HepG2 (cell line): Measurements from ENCODE around the gene MBD3L3. TPM values are rescaled to one million over a fixed set of nuclear protein-coding genes. Genes with fewer than 3 reads are reported as not detected.

Source experiments
- ARNT ChIP-seq: fragments of 450-650 bp; IDR thresholded peaks from 2 replicates; pipeline ENCODE4 v1.6.1; 2017
- ATAD3A ChIP-seq: sonication (generic); formaldehyde crosslinking; IDR thresholded peaks from 2 replicates; pipeline ENCODE4 v1.4.0; 2020; ENCODE audit warnings: missing genetic modification reagents
- CBFB ChIP-seq: sonication (generic); formaldehyde crosslinking; IDR thresholded peaks from 2 replicates; pipeline ENCODE4 v1.4.0; 2020; ENCODE audit warnings: missing genetic modification reagents
- CC2D1A ChIP-seq: sonication (generic); formaldehyde crosslinking; IDR thresholded peaks from 2 replicates; pipeline ENCODE4 v1.8.1; 2023; ENCODE audit warnings: mild to moderate bottlenecking, missing genetic modification reagents
- CENPX ChIP-seq: sonication (generic); formaldehyde crosslinking; IDR thresholded peaks from 2 replicates; pipeline ENCODE4 v1.9.0; 2021; ENCODE audit warnings: mild to moderate bottlenecking, missing genetic modification reagents, moderate library complexity
- DR1 ChIP-seq: sonication (generic); formaldehyde crosslinking; IDR thresholded peaks from 2 replicates; pipeline ENCODE4 v1.8.0; 2021; ENCODE audit warnings: mild to moderate bottlenecking, missing genetic modification reagents, inconsistent platforms
- NR1H2 ChIP-seq: sonication (generic); formaldehyde crosslinking; IDR thresholded peaks from 2 replicates; pipeline ENCODE4 v1.8.1; 2022; ENCODE audit warnings: low read depth, missing genetic modification reagents, borderline replicate concordance
- ONECUT2 ChIP-seq: sonication (generic); formaldehyde crosslinking; IDR thresholded peaks from 2 replicates; pipeline ENCODE4 v1.4.0; 2020; ENCODE audit warnings: missing genetic modification reagents
- PHF20 ChIP-seq: sonication (generic); formaldehyde crosslinking; IDR thresholded peaks from 2 replicates; pipeline ENCODE4 v1.5.0; 2020; ENCODE audit warnings: mild to moderate bottlenecking, missing genetic modification reagents
- SIN3B ChIP-seq: fragments of 150-350 bp; IDR thresholded peaks from 2 replicates; pipeline ENCODE4 v1.6.1; 2014; ENCODE audit warnings: low read length
- SKI ChIP-seq: fragments of 450-650 bp; IDR thresholded peaks from one replicate; pipeline ENCODE4 v1.6.1; 2018; ENCODE audit warnings: mild to moderate bottlenecking; ENCODE audit not compliant: partially characterized antibody
- ZKSCAN8 ChIP-seq: IDR thresholded peaks from 2 replicates; pipeline ENCODE4 v1.6.1; 2016; ENCODE audit warnings: borderline replicate concordance, missing genetic modification reagents, missing compliant biosample characterization
- ZMAT3 ChIP-seq: sonication (generic); formaldehyde crosslinking; conservative IDR thresholded peaks from 2 replicates; pipeline ENCODE4 v1.7.0; 2021; ENCODE audit warnings: missing genetic modification reagents
- ZNF20 ChIP-seq: sonication (generic); formaldehyde crosslinking; IDR thresholded peaks from 2 replicates; pipeline ENCODE4 v1.4.0; 2020; ENCODE audit warnings: mild to moderate bottlenecking, moderate library complexity, missing genetic modification reagents
- ZNF256 ChIP-seq: sonication (generic); formaldehyde crosslinking; conservative IDR thresholded peaks from 2 replicates; pipeline ENCODE4 v1.4.0; 2020; ENCODE audit warnings: missing genetic modification reagents
- ZNF446 ChIP-seq: sonication (generic); formaldehyde crosslinking; IDR thresholded peaks from 2 replicates; pipeline ENCODE4 v1.5.0; 2020; ENCODE audit warnings: mild to moderate bottlenecking, missing genetic modification reagents
- ZNF598 ChIP-seq: sonication (generic); formaldehyde crosslinking; IDR thresholded peaks from 2 replicates; pipeline ENCODE4 v1.5.1; 2020; ENCODE audit warnings: mild to moderate bottlenecking, missing genetic modification reagents, borderline replicate concordance
- ZNF674 ChIP-seq: sonication (generic); formaldehyde crosslinking; IDR thresholded peaks from 2 replicates; pipeline ENCODE4 v1.5.0; 2020; ENCODE audit warnings: low read depth, mild to moderate bottlenecking, missing genetic modification reagents
- ZNF737 ChIP-seq: sonication (generic); formaldehyde crosslinking; IDR thresholded peaks from 2 replicates; pipeline ENCODE4 v1.5.0; 2020; ENCODE audit warnings: missing genetic modification reagents, mild to moderate bottlenecking, borderline replicate concordance
- polyA plus RNA-seq, 8 experiments: library from polyadenylated mRNA; depleted of rRNA in 3 of 8; stranded (reverse) in 7 of 8; unstranded in 1 of 8; fragments of >200 nt; fragmentation: Illumina TruSeq in 4 of 8; extraction: Trizol in 4 of 8; gene quantifications; 2 replicates each; pipeline versions ENCODE4 v1.2.1 to v1.2.3, GENCODE V29; 2011 to 2016; ENCODE audit warnings: low read depth in 4 of 8, missing spikeins in 1 of 8, mixed read lengths in 1 of 8; ENCODE audit not compliant: insufficient read depth in 1 of 8
- total RNA-seq, 5 experiments: library from RNA; depleted of rRNA; stranded (reverse); fragments of >200 nt; fragmentation: Illumina TruSeq; extraction: Trizol; gene quantifications; 2 replicates each; pipeline ENCODE4 v1.2.3, GENCODE V29; 2016; ENCODE audit warnings: low read depth in 1 of 5
- TF ChIP-seq, protein P1 (sequence below), 2 experiments: sonication (generic) in 1 of 2; formaldehyde crosslinking in 1 of 2; IDR thresholded peaks; 2 replicates each; pipeline versions ENCODE4 v1.6.1 to v1.9.0; 2014 to 2022; ENCODE audit warnings: antibody characterized with exemption in 1 of 2, borderline replicate concordance in 1 of 2, inconsistent platforms in 1 of 2, low read depth in 1 of 2, missing genetic modification reagents in 1 of 2
- TF ChIP-seq, protein P2 (sequence below): sonication (generic); formaldehyde crosslinking; IDR thresholded peaks from 2 replicates; pipeline ENCODE4 v1.5.1; 2020; ENCODE audit warnings: missing genetic modification reagents, mild to moderate bottlenecking, borderline replicate concordance
- TF ChIP-seq, protein P3 (sequence below): sonication (generic); formaldehyde crosslinking; IDR thresholded peaks from 2 replicates; pipeline ENCODE4 v1.8.0; 2022; ENCODE audit warnings: mild to moderate bottlenecking, missing genetic modification reagents; ENCODE audit not compliant: insufficient replicate concordance

The MBD3L3 gene
- total and polyA plus RNA-seq, 2 of the 13 experiments (the other 11 are each of a cell fraction or from before 2014, with no cell fraction given): not detected

DNA sequence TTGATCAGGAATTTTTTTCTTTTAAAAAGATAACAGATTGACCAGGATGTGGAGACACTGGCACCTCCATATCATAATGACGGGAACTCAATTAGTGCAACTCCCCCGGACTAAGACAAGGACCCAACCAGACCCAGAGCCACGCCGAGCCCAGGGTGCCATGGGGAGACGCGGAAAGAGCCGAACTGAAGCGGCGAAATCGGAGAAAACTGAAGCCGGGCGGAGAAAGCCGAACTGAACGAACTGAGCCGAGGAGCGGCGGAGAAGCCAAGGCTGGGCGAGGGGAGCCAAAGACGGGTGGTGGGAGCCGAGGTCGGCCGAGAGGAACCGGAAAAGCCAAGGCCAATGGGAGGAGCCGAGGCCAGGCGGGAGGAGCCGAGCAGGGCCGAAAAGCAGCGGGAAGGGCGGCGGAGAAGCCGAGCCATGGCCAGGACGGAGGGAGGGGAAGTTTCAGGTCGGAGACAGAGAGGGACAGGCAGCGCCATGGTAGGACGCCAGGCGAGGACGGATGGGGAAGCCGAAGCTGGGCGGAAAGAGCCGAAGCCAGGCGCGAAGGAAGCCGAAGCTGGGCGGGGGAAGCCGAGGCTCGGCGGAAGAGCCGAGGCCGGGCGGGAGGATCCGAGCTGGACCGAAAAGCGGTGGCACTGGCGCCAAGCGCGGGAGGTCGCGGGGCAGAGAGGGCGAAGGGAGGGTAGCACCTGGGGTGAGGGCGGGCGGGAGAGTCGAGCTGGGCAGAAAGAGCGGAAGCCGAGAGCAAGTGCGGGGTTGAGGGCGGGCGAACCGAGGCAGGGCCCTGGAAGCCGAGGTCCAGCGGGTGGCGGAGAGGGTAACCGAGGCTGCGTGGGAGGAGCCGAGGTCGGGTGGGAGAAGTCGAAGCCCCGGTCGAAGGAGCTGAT is 40.5 kb upstream of the MBD3L3 start (continued):
- TF ChIP-seq ATAD3A (CRISPR knock-in tag) (no peak), CBFB (no peak; the same call in 1 of the 2 replicates), SKI (no peak), ZKSCAN8 (no peak), NR1H2 (CRISPR knock-in tag) (no peak), ZNF446 (CRISPR knock-in tag) (no peak), ZMAT3 (no peak; the same call in 1 of the 2 replicates), ZNF598 (peak; percentile 42; the same call in 1 of the 2 replicates), ARNT (no peak), SIN3B (no peak), DR1 (CRISPR knock-in tag) (peak; percentile 50; the same call in 1 of the 2 replicates), ONECUT2 (CRISPR knock-in tag) (no peak), ZNF20 (CRISPR knock-in tag) (no peak), ZNF674 (no peak), CC2D1A (CRISPR knock-in tag) (no peak), ZNF256 (CRISPR knock-in tag) (no peak), ZNF737 (no peak), PHF20 (CRISPR knock-in tag) (peak; percentile 70), CENPX (CRISPR knock-in tag) (no peak)
- TF ChIP-seq, protein P1, sequence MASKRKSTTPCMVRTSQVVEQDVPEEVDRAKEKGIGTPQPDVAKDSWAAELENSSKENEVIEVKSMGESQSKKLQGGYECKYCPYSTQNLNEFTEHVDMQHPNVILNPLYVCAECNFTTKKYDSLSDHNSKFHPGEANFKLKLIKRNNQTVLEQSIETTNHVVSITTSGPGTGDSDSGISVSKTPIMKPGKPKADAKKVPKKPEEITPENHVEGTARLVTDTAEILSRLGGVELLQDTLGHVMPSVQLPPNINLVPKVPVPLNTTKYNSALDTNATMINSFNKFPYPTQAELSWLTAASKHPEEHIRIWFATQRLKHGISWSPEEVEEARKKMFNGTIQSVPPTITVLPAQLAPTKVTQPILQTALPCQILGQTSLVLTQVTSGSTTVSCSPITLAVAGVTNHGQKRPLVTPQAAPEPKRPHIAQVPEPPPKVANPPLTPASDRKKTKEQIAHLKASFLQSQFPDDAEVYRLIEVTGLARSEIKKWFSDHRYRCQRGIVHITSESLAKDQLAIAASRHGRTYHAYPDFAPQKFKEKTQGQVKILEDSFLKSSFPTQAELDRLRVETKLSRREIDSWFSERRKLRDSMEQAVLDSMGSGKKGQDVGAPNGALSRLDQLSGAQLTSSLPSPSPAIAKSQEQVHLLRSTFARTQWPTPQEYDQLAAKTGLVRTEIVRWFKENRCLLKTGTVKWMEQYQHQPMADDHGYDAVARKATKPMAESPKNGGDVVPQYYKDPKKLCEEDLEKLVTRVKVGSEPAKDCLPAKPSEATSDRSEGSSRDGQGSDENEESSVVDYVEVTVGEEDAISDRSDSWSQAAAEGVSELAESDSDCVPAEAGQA (IDR thresholded peaks at IDR 0.05; ENCODE audit: low read depth): no peak
- TF ChIP-seq, protein P1 (CRISPR knock-in tag; IDR thresholded peaks at IDR 0.05; ENCODE audit: borderline replicate concordance): no peak
- TF ChIP-seq, protein P2, sequence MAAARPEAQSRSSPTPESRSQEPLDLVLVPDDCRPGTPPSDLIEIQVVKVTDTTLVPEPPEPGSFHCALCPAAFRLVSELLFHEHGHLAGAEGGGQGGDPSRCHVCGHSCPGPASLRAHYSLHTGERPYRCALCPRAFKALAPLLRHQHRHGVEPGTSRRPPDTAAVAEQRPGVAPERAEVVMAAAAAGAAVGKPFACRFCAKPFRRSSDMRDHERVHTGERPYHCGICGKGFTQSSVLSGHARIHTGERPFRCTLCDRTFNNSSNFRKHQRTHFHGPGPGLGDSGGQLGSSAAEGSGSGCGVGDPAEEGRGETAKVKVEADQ (CRISPR knock-in tag): no peak
- TF ChIP-seq, protein P3, sequence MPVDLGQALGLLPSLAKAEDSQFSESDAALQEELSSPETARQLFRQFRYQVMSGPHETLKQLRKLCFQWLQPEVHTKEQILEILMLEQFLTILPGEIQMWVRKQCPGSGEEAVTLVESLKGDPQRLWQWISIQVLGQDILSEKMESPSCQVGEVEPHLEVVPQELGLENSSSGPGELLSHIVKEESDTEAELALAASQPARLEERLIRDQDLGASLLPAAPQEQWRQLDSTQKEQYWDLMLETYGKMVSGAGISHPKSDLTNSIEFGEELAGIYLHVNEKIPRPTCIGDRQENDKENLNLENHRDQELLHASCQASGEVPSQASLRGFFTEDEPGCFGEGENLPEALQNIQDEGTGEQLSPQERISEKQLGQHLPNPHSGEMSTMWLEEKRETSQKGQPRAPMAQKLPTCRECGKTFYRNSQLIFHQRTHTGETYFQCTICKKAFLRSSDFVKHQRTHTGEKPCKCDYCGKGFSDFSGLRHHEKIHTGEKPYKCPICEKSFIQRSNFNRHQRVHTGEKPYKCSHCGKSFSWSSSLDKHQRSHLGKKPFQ (CRISPR knock-in tag): no peak
